SK-N-SH (cell line): ENCODE measurements around the gene AP1AR. TPM values are rescaled to one million over a fixed set of nuclear protein-coding genes. Genes with fewer than 3 reads are reported as not detected.
A peak's percentile ranks its signal among the peaks of the same experiment; 100 is the strongest.

Experiments used
- CTCF ChIA-PET: fragments of 300-600, 350-600 bp; formaldehyde crosslinking; extraction: SDS; loops from one replicate; lab custom pipeline; 2021; lab: Yijun Ruan, JAX
- POLR2A ChIA-PET: fragments of 350-600 bp; sonication (Branson Sonifier 250); formaldehyde crosslinking; extraction: SDS; loops from one replicate; lab custom pipeline; 2020; ENCODE audit warnings: antibody characterized with exemption, inconsistent platforms; lab: Yijun Ruan, JAX
- DNase-seq: peaks from one replicate; pipeline ENCODE4 v3.0.0; 2012
- H2AFZ ChIP-seq: fragments of 200-600 bp; sonication (generic); 2 replicates; pipeline ENCODE4 v1.8.1; 2016; ENCODE audit warnings: antibody characterized with exemption, mild to moderate bottlenecking, low read depth
- H3F3A ChIP-seq: fragments of 200-600 bp; sonication (generic); replicated peaks from 2 replicates; pipeline ENCODE3; 2016; ENCODE audit warnings: antibody characterized with exemption, mild to moderate bottlenecking; ENCODE audit not compliant: insufficient read depth
- H3K27ac ChIP-seq, 2 experiments: fragments of 200-500 bp in 1 of 2; fragments of 200-600 bp in 1 of 2; sonication (Bioruptor generic) in 1 of 2; sonication (generic), shearing (Covaris generic) in 1 of 2; 2 replicates each; pipeline versions ENCODE4 v1.5.1 to v1.6.1; 2014 to 2016; ENCODE audit warnings: low read depth in 2 of 2, inconsistent platforms in 1 of 2, low read length in 1 of 2, mild to moderate bottlenecking in 1 of 2, mixed read lengths in 1 of 2
- H3K27me3 ChIP-seq: fragments of 200-600 bp; sonication (generic), shearing (Covaris generic); 2 replicates; pipeline ENCODE4 v1.6.1; 2016; ENCODE audit warnings: mixed run types; ENCODE audit not compliant: insufficient read depth
- H3K36me3 ChIP-seq, 2 experiments: fragments of 200-500 bp in 1 of 2; fragments of 200-600 bp in 1 of 2; sonication (Bioruptor generic) in 1 of 2; sonication (generic) in 1 of 2; replicated peaks in 1 of 2; 2 replicates each; pipeline versions ENCODE3 to v1.5.1; 2014 to 2016; ENCODE audit warnings: low read length in 1 of 2, mild to moderate bottlenecking in 1 of 2; ENCODE audit not compliant: insufficient read depth in 2 of 2, control insufficient read depth in 1 of 2
- H3K4me1 ChIP-seq, 2 experiments: fragments of 200-500 bp in 1 of 2; fragments of 200-600 bp in 1 of 2; sonication (Bioruptor generic) in 1 of 2; sonication (generic), shearing (Covaris generic) in 1 of 2; 2 replicates each; pipeline versions ENCODE4 v1.5.1 to v1.6.1; 2014 to 2016; ENCODE audit warnings: low read depth in 1 of 2, low read length in 1 of 2, mixed run types in 1 of 2; ENCODE audit not compliant: insufficient read depth in 2 of 2, control insufficient read depth in 1 of 2
- H3K4me2 ChIP-seq: fragments of 200-600 bp; sonication (generic), shearing (Covaris generic); 2 replicates; pipeline ENCODE4 v1.6.1; 2017; ENCODE audit warnings: mixed run types
- H3K4me3 ChIP-seq, 2 experiments: fragments of 200-500 bp in 1 of 2; fragments of 200-600 bp in 1 of 2; sonication (Bioruptor generic) in 1 of 2; sonication (generic), shearing (Covaris generic) in 1 of 2; 2 replicates each; pipeline versions ENCODE4 v1.5.1 to v1.8.1; 2014 to 2016; ENCODE audit warnings: low read depth in 2 of 2, inconsistent platforms in 1 of 2, low read length in 1 of 2, mild to moderate bottlenecking in 1 of 2, mixed read lengths in 1 of 2, moderate library complexity in 1 of 2
- H3K79me2 ChIP-seq: fragments of 200-600 bp; sonication (generic); 2 replicates; pipeline ENCODE4 v1.8.1; 2017; ENCODE audit warnings: mild to moderate bottlenecking; ENCODE audit not compliant: insufficient read depth
- H3K9ac ChIP-seq: fragments of 200-600 bp; sonication (generic); 2 replicates; pipeline ENCODE4 v1.6.1; 2017; ENCODE audit warnings: mixed run types
- H3K9me2 ChIP-seq: fragments of 200-600 bp; sonication (generic); 2 replicates; pipeline ENCODE4 v1.6.1; 2017; ENCODE audit warnings: mixed run types
- H3K9me3 ChIP-seq: fragments of 200-600 bp; sonication (generic); 2 replicates; pipeline ENCODE4 v1.6.1; 2017; ENCODE audit warnings: mixed run types, mild to moderate bottlenecking, moderate library complexity
- H4K20me1 ChIP-seq: fragments of 200-600 bp; sonication (generic); 2 replicates; pipeline ENCODE4 v1.6.1; 2017; ENCODE audit warnings: mild to moderate bottlenecking, mixed run types; ENCODE audit not compliant: insufficient read depth
- CHD2 ChIP-seq: fragments of 150-350 bp; IDR thresholded peaks from 2 replicates; pipeline ENCODE4 v1.6.1; 2018; ENCODE audit warnings: low read length; ENCODE audit not compliant: partially characterized antibody
- FOSL2 ChIP-seq: IDR thresholded peaks from 2 replicates; pipeline ENCODE4 v1.4.0; 2012; ENCODE audit warnings: low read depth, mild to moderate bottlenecking, moderate library complexity, borderline replicate concordance
- FOXM1 ChIP-seq: IDR thresholded peaks from 2 replicates; pipeline ENCODE4 v1.4.0; 2012; ENCODE audit warnings: low read depth, mild to moderate bottlenecking
- GATA2 ChIP-seq: sonication (generic); formaldehyde crosslinking; IDR thresholded peaks from 2 replicates; pipeline ENCODE4 v1.5.0; 2020; ENCODE audit warnings: mild to moderate bottlenecking, missing genetic modification reagents
- JUND ChIP-seq: IDR thresholded peaks from 2 replicates; pipeline ENCODE4 v1.4.0; 2012
- MXI1 ChIP-seq: IDR thresholded peaks from 2 replicates; pipeline ENCODE4 v1.6.1; 2012; ENCODE audit warnings: mild to moderate bottlenecking, low read depth, low read length, improper control_type of control experiment
- NFIC ChIP-seq: IDR thresholded peaks from 2 replicates; pipeline ENCODE4 v1.4.0; 2012; ENCODE audit warnings: borderline replicate concordance
- NRF1 ChIP-seq: IDR thresholded peaks from 2 replicates; pipeline ENCODE4 v1.6.1; 2012; ENCODE audit warnings: low read depth, mild to moderate bottlenecking, low read length
- POLR2AphosphoS5 ChIP-seq: IDR thresholded peaks from 2 replicates; pipeline ENCODE4 v1.6.1; 2012; ENCODE audit warnings: low read depth, low read length
- RAD21 ChIP-seq: IDR thresholded peaks from 2 replicates; pipeline ENCODE4 v1.6.1; 2012; ENCODE audit warnings: mild to moderate bottlenecking, low read length
- RCOR1 ChIP-seq: fragments of 150-350 bp; IDR thresholded peaks from 2 replicates; pipeline ENCODE4 v1.6.1; 2017; ENCODE audit warnings: antibody characterized with exemption, low read length
- RXRA ChIP-seq: IDR thresholded peaks from 2 replicates; pipeline ENCODE4 v1.4.0; 2012; ENCODE audit warnings: low read depth, mild to moderate bottlenecking, borderline replicate concordance
- SIN3A ChIP-seq: IDR thresholded peaks from 2 replicates; pipeline ENCODE4 v1.6.1; 2012; ENCODE audit warnings: low read depth, mild to moderate bottlenecking, low read length, moderate library complexity, borderline replicate concordance
- SMC3 ChIP-seq: IDR thresholded peaks from 2 replicates; pipeline ENCODE4 v1.6.1; 2012; ENCODE audit warnings: low read depth, low read length, improper control_type of control experiment
- TAF1 ChIP-seq: IDR thresholded peaks from 2 replicates; pipeline ENCODE4 v1.6.1; 2012; ENCODE audit warnings: low read depth, mild to moderate bottlenecking, low read length, moderate library complexity, borderline replicate concordance
- USF1 ChIP-seq: IDR thresholded peaks from 2 replicates; pipeline ENCODE4 v1.4.0; 2012; ENCODE audit warnings: low read depth, borderline replicate concordance
- USF2 ChIP-seq: fragments of 150-350 bp; IDR thresholded peaks from 2 replicates; pipeline ENCODE4 v1.6.1; 2017; ENCODE audit warnings: antibody characterized with exemption, low read length, low read depth, borderline replicate concordance
- WGBS: methylation state at CpG from one replicate; pipeline ENCODE4 v1.1.6; 2017; ENCODE audit warnings: low lambda C conversion rate; 5-methylcytosine and 5-hydroxymethylcytosine counted together
- polyA plus RNA-seq, 3 experiments: library from polyadenylated mRNA; depleted of rRNA; stranded (reverse); fragments of >200 nt; gene quantifications; 2 replicates each; pipeline ENCODE4 v1.2.3, GENCODE V29; 2012
- TF ChIP-seq, protein P1 (sequence below): IDR thresholded peaks from 2 replicates; pipeline ENCODE4 v1.4.0; 2012; ENCODE audit warnings: low read depth, borderline replicate concordance
- TF ChIP-seq, protein P2 (sequence below): IDR thresholded peaks from 2 replicates; pipeline ENCODE4 v1.4.0; 2012; ENCODE audit warnings: low read depth
- TF ChIP-seq, protein P3 (sequence below): IDR thresholded peaks from 2 replicates; pipeline ENCODE4 v1.6.1; 2012; ENCODE audit warnings: mild to moderate bottlenecking, low read depth, low read length, moderate library complexity

AP1AR gene, protein sequence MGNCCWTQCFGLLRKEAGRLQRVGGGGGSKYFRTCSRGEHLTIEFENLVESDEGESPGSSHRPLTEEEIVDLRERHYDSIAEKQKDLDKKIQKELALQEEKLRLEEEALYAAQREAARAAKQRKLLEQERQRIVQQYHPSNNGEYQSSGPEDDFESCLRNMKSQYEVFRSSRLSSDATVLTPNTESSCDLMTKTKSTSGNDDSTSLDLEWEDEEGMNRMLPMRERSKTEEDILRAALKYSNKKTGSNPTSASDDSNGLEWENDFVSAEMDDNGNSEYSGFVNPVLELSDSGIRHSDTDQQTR
- polyA plus RNA-seq (2012; rRNA removed) = 8.5 and 11.4 TPM in 2 replicates
- 11.5 and 16.6 TPM in 2 replicates for polyA plus RNA-seq (2012; cell fraction: cytosol; rRNA removed)
- polyA plus RNA-seq (2012; cell fraction: nucleus; rRNA removed) = 9.7 and 10.1 TPM in 2 replicates

DNA sequence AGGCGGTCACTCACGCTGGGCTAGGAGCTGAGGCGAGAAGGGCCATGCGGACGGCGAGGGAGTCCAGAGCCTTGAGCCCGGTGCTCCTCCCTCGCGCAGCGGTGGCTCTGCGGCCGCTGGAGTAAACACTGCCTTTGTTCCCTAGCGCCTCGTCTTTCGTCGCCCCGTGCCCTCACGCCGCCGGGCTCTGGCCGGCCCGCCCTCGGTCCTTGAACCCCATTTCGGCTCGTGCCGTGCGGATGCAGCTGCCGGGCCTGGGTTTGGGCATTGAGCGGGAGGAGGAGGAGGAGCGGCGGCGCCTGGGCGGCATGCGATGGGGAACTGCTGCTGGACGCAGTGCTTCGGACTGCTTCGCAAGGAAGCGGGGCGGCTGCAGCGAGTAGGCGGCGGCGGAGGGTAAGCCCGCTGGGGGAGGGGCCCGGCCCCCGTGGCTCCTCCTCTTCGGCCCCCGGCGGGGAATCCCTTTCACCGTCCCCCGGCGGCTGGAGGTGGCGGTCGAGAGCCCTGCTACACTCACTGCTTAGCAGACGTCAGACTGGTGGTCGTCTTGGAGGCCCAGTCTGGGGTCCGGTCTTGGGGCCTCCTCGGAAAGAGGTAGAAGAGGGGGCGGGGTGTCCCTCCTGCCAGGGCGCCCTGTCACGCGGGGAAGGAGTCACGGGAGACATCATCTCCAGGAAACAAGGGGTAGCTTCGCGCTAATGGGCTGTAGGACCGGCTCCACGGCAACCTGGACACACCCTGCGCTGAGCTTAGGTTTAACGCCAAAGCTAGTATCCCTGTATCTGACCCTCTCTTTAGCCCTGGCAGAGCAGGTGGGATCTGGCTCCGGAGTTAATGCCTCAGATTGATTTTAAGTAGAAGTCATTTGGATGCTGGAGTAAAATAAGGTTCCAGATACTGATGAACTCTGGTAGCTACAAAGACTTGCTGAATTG, at the start of gene AP1AR:
AP1AR (plus strand) TSS at position 9 of the 935 bp plus-strand sequence; CDS start at position 314, 305 bp downstream.
- no peaks in the 10 kb centered on the region; the same call in 1 of the 2 replicates for H4K20me1 ChIP-seq
- no peaks in the 10 kb centered on the region for H3K27me3 ChIP-seq
- H3F3A ChIP-seq = peaks cover 16% of the 10 kb centered on the region
- peak; percentile 92 for DNase-seq
- POLR2A ChIA-PET = interaction anchor here (0.6 kb wide), 2 partner anchors 9 to 97 kb away, joined by 3 read pairs; no protein-coding TSS in a partner anchor
- H3K27ac ChIP-seq = peak within 1 kb of the TSS; percentile 96 to 98
- H3K9me3 ChIP-seq = no peaks in the 10 kb centered on the region
- peak within 1 kb of the TSS; percentile 96 for H3K4me2 ChIP-seq
- CTCF ChIA-PET = interaction anchor here (0.7 to 7.1 kb wide), 15 partner anchors 9 to 531 kb away, joined by 3 to 74 read pairs (median 4); no protein-coding TSS in a partner anchor
- WGBS = 0% methylated on average over 4 of the region's 70 CpGs
- H3K4me1 ChIP-seq = peaks cover 7 to 9% of the 10 kb centered on the region in 2 experiments; a peak in 3 of 4 replicates
- no peaks in the 10 kb centered on the region for H3K36me3 ChIP-seq
- H3K4me3 ChIP-seq = peak within 1 kb of the TSS; percentile 87 to 97
- H3K9ac ChIP-seq = peak within 1 kb of the TSS; percentile 93
- no peaks in the 10 kb centered on the region for H3K9me2 ChIP-seq
- H2AFZ ChIP-seq = peak within 1 kb of the TSS; percentile 99
- H3K79me2 ChIP-seq = peaks cover 40% of the 10 kb centered on the region
- TF ChIP-seq FOXM1 = no peak
- TF ChIP-seq, protein P1, sequence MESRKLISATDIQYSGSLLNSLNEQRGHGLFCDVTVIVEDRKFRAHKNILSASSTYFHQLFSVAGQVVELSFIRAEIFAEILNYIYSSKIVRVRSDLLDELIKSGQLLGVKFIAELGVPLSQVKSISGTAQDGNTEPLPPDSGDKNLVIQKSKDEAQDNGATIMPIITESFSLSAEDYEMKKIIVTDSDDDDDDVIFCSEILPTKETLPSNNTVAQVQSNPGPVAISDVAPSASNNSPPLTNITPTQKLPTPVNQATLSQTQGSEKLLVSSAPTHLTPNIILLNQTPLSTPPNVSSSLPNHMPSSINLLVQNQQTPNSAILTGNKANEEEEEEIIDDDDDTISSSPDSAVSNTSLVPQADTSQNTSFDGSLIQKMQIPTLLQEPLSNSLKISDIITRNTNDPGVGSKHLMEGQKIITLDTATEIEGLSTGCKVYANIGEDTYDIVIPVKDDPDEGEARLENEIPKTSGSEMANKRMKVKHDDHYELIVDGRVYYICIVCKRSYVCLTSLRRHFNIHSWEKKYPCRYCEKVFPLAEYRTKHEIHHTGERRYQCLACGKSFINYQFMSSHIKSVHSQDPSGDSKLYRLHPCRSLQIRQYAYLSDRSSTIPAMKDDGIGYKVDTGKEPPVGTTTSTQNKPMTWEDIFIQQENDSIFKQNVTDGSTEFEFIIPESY = no peak
- peak; percentile 32; the same call in 1 of the 2 replicates for TF ChIP-seq SIN3A
- TF ChIP-seq NRF1 = no peak
- no peak for TF ChIP-seq CHD2
- TF ChIP-seq FOSL2 = no peak
- TF ChIP-seq, protein P2, sequence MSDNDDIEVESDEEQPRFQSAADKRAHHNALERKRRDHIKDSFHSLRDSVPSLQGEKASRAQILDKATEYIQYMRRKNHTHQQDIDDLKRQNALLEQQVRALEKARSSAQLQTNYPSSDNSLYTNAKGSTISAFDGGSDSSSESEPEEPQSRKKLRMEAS = peak; percentile 45; the same call in 1 of the 2 replicates
- peak; percentile 76; the same call in 1 of the 2 replicates for TF ChIP-seq POLR2AphosphoS5
- TF ChIP-seq, protein P3, sequence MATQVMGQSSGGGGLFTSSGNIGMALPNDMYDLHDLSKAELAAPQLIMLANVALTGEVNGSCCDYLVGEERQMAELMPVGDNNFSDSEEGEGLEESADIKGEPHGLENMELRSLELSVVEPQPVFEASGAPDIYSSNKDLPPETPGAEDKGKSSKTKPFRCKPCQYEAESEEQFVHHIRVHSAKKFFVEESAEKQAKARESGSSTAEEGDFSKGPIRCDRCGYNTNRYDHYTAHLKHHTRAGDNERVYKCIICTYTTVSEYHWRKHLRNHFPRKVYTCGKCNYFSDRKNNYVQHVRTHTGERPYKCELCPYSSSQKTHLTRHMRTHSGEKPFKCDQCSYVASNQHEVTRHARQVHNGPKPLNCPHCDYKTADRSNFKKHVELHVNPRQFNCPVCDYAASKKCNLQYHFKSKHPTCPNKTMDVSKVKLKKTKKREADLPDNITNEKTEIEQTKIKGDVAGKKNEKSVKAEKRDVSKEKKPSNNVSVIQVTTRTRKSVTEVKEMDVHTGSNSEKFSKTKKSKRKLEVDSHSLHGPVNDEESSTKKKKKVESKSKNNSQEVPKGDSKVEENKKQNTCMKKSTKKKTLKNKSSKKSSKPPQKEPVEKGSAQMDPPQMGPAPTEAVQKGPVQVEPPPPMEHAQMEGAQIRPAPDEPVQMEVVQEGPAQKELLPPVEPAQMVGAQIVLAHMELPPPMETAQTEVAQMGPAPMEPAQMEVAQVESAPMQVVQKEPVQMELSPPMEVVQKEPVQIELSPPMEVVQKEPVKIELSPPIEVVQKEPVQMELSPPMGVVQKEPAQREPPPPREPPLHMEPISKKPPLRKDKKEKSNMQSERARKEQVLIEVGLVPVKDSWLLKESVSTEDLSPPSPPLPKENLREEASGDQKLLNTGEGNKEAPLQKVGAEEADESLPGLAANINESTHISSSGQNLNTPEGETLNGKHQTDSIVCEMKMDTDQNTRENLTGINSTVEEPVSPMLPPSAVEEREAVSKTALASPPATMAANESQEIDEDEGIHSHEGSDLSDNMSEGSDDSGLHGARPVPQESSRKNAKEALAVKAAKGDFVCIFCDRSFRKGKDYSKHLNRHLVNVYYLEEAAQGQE = no peak
- no peak for TF ChIP-seq GATA2 (CRISPR knock-in tag)
- no peak; the same call in 1 of the 2 replicates for TF ChIP-seq TAF1
- TF ChIP-seq SMC3 = peak; percentile 9; the same call in 1 of the 2 replicates
- TF ChIP-seq MXI1 = peak; percentile 82
- TF ChIP-seq USF1 = peak; percentile 58; the same call in 1 of the 2 replicates
- no peak for TF ChIP-seq USF2
- no peak for TF ChIP-seq JUND
- TF ChIP-seq RCOR1 = no peak
- TF ChIP-seq NFIC = no peak
- TF ChIP-seq RXRA = no peak
- TF ChIP-seq RAD21 = peak; percentile 23; the same call in 1 of the 2 replicates
